ENCODE measurements around the gene OTOG.

- TF ChIP-seq CTCF (IDR thresholded peaks at IDR 0.05) (no peak), POLR2A (IDR thresholded peaks at IDR 0.05) (no peak)
Observed at GRCh38 chr11:17581036-17581731, 34.1 kb downstream of the OTOG start.
